ENCODE data around the gene ITSN1.
"Not testable (repeated sequence)": the region's sequence is repeated elsewhere in the genome, so short reads cannot be mapped to it uniquely, and the experiment has no call there.

ITSN1 gene

GRCh38 chr21:33703750-33704606 is 61.7 kb downstream of the ITSN1 start:
- TF ChIP-seq, protein P1, sequence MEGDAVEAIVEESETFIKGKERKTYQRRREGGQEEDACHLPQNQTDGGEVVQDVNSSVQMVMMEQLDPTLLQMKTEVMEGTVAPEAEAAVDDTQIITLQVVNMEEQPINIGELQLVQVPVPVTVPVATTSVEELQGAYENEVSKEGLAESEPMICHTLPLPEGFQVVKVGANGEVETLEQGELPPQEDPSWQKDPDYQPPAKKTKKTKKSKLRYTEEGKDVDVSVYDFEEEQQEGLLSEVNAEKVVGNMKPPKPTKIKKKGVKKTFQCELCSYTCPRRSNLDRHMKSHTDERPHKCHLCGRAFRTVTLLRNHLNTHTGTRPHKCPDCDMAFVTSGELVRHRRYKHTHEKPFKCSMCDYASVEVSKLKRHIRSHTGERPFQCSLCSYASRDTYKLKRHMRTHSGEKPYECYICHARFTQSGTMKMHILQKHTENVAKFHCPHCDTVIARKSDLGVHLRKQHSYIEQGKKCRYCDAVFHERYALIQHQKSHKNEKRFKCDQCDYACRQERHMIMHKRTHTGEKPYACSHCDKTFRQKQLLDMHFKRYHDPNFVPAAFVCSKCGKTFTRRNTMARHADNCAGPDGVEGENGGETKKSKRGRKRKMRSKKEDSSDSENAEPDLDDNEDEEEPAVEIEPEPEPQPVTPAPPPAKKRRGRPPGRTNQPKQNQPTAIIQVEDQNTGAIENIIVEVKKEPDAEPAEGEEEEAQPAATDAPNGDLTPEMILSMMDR (IDR thresholded peaks at IDR 0.05; ENCODE audit: extremely low read depth, missing control alignments) = no peak
- no peak for DNase-seq (ENCODE audit: low spot score)

GRCh38 chr21:33707846-33708245 is 65.5 kb downstream of the ITSN1 start:
- no peak for DNase-seq (ENCODE audit: low spot score)
- TF ChIP-seq, protein P1 (IDR thresholded peaks at IDR 0.05; ENCODE audit: extremely low read depth, missing control alignments) = no peak

- TF ChIP-seq, protein P1 (IDR thresholded peaks at IDR 0.05; ENCODE audit: extremely low read depth, missing control alignments) = no peak
- DNase-seq (ENCODE audit: low spot score) = no peak
These were observed 66.6 kb downstream of the ITSN1 start for GRCh38 chr21:33708874-33709273.

DNA sequence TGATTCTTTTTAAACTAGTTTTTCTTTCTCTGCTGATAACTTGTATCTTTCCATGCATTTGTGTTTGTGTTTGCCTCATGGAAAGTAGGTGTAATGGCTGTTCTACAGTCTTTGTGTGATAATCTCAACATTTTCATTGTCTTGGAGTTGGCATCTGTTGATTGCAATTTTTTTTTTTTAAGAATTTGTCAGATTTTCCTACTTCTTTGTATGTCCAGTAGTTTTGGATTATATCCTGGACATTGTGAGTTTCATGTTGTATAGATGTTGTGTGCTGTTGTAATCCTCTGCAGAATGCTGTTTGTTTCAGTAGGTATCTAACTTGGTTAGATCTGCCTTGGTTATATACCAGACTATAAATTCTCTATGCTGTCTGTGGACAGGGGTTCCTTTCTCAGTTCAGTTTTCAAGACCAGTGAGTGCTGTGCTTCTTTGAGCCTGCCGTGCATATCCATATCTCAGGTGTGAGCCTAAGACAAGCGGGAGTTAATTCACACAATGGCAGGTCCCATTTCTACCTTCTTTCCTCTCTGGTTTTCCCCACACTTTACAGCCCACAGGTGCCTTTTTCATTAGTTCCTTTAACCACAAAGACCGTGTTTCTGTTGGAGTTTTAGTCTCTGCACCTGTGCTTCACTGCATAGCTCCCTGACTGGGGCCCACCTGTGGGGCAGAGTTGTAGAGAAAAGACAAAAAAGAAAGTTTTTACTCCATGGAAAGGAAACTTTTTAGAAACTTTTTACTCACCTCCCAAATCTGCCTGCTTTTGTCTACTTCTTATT is 69.9 kb downstream of the ITSN1 start:
- TF ChIP-seq, protein P1 (IDR thresholded peaks at IDR 0.05; ENCODE audit: extremely low read depth, missing control alignments) = no peak

DNA sequence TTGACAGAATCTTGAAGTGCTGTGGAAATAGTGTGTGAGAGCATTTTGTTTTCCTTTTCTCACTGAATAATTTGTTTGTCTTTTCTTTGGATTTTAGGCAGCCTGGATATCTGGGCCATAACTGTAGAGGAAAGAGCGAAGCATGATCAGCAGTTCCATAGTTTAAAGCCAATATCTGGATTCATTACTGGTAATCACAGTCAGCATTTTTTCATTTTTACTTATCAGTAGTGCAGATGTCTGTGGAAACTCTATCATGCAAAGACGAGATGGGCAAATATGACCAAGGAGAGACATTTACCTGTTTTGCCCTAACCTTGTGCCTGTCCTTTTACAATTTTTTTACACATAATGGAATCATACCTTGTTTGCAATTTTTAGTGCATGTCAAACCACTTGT is 78.8 kb downstream of the ITSN1 start:
- TF ChIP-seq, protein P1 (IDR thresholded peaks at IDR 0.05; ENCODE audit: extremely low read depth, missing control alignments) = no peak
- DNase-seq (ENCODE audit: low spot score) = no peak

More for the DNA sequence above, 69.9 kb downstream of the ITSN1 start:
- no peak for DNase-seq (ENCODE audit: low spot score)

DNA sequence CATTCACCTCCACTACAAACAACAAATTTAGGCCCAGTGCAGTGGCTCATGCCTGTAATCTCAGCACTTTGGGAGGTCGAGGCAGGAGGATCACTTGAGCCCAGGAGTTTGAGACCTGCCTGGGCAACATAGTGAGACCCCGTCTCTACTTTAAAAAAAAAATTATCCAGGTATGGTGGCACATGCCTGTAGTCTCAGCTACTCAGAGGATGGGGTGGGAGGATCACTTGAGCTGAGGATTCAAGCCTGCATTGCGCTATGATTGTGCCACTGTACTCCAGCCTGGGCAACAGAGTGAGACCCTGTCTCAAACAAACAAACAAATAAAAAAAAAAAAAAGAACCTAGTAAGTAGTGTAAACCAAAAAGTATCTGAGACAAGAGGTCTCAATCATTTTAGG is 86.8 kb downstream of the ITSN1 start:
- not testable (repeated sequence) for DNase-seq (ENCODE audit: low spot score)

DNA sequence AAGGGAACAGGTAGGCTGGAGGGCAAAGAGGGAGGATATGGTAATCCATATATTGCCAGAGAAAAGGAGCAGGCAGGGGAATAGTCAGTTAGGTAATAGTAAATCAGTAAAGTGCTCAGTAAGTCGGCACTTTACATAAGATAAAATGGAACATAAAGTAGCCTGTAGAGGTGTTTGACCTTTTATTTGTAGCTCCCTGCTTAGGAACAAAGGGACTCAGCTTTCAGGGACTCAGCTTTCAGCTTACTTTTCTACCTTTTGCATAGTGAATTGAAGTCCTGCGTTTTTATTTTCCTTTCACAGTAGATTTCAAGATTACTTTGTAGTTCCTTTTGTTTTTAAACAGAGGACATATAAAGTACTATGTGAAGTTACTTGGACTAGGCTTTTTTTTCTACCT is 87.3 kb downstream of the ITSN1 start:
- TF ChIP-seq, protein P1 (IDR thresholded peaks at IDR 0.05; ENCODE audit: extremely low read depth, missing control alignments) = no peak
- no peak for DNase-seq (ENCODE audit: low spot score)

All from GM20000 (cell line).